ENCODE data around the gene GRP. TPM values are rescaled to one million over a fixed set of nuclear protein-coding genes. Genes with fewer than 3 reads are reported as not detected.

The GRP gene
- not detected for total RNA-seq
- 1 to 10 TPM in 2 of 8 donors, under 1 TPM in 2, not detected in 4; 0.23 to 6.1 (median 1.6) TPM for polyA plus RNA-seq (ENCODE audit: insufficient read depth in 1 of 8, insufficient read length in 8 of 8, low replicate concordance in 1 of 8)
- long read RNA-seq, donor 1, result 0 reads
- long read RNA-seq, donor 2, result 0 reads
- long read RNA-seq, donor 3, result 0 reads
- long read RNA-seq, donor 4, partial matches to known transcripts, result 0 of 1 reads
- long read RNA-seq, donor 4, other reads (novel, unspliced or antisense), result 0 of 1 reads
- long read RNA-seq, donor 5, result 0 reads
- long read RNA-seq, donor 6, result 0 reads
- long read RNA-seq, donor 7, result 0 reads
- long read RNA-seq, donor 8, result 0 reads
- long read RNA-seq, donor 9, result 0 reads
- long read RNA-seq, donor 10, result 0 reads
- long read RNA-seq, donor 11, result 0 reads

- no peak within 1 kb of the TSS for H3K4me3 ChIP-seq (ENCODE audit: low read length)
- H3K27ac ChIP-seq (ENCODE audit: low read length), result no peak within 1 kb of the TSS
- WGBS (ENCODE audit: insufficient coverage), result 1% methylated on average over 18 of the region's 29 CpGs
- peaks cover 52% of the 10 kb centered on the region for H3K27me3 ChIP-seq (ENCODE audit: control insufficient read depth, insufficient read depth, low read length)
- DNase-seq, result no peak
- peaks cover 8% of the 10 kb centered on the region for H3K4me1 ChIP-seq (ENCODE audit: control insufficient read depth, insufficient read depth, low read length)
- H3K9me3 ChIP-seq (replicated peaks; ENCODE audit: control insufficient read depth, low read depth, low read length), result no peaks in the 10 kb centered on the region
- H3K36me3 ChIP-seq (ENCODE audit: control insufficient read depth, insufficient read depth, low read length), result no peaks in the 10 kb centered on the region
Measured at GRCh38 chr18:59219672-59220163, at the start of gene GRP. Gene GRP (plus strand): TSS chr18:59220158. CDS start chr18:59220266, 108 bp downstream.

- Histone ChIP-seq H3K4me3 (ENCODE audit: low read length) (no peak overlapping the region), H3K27ac (ENCODE audit: low read length) (no peak overlapping the region), H3K9me3 (replicated peaks; ENCODE audit: control insufficient read depth, low read depth, low read length) (peaks cover 7% of the 10 kb centered on the region), H3K27me3 (ENCODE audit: control insufficient read depth, insufficient read depth, low read length) (no peaks in the 10 kb centered on the region), H3K4me1 (ENCODE audit: control insufficient read depth, insufficient read depth, low read length) (no peaks in the 10 kb centered on the region), H3K36me3 (ENCODE audit: control insufficient read depth, insufficient read depth, low read length) (no peaks in the 10 kb centered on the region)
- no peak for DNase-seq
- WGBS (ENCODE audit: insufficient coverage), result no CpG with 5 or more reads among the region's 2 CpGs
Measured at GRCh38 chr18:59172664-59173249, 47.2 kb upstream of the GRP start.

- DNase-seq, result no peak
- no peak overlapping the region for H3K4me3 ChIP-seq (ENCODE audit: low read length)
- WGBS (ENCODE audit: insufficient coverage), result no CpG with 5 or more reads among the region's 4 CpGs
- peaks cover 5% of the 10 kb centered on the region for H3K9me3 ChIP-seq (replicated peaks; ENCODE audit: control insufficient read depth, low read depth, low read length)
- no peaks in the 10 kb centered on the region for H3K4me1 ChIP-seq (ENCODE audit: control insufficient read depth, insufficient read depth, low read length)
- no peaks in the 10 kb centered on the region for H3K36me3 ChIP-seq (ENCODE audit: control insufficient read depth, insufficient read depth, low read length)
- no peak overlapping the region for H3K27ac ChIP-seq (ENCODE audit: low read length)
- no peaks in the 10 kb centered on the region for H3K27me3 ChIP-seq (ENCODE audit: control insufficient read depth, insufficient read depth, low read length)
Measured at GRCh38 chr18:59177485-59177884, 42.5 kb upstream of the GRP start.

GRCh38 chr18:59180150-59180845 lies 39.7 kb upstream of the GRP start:
- DNase-seq, result peak; percentile 9
- no peaks in the 10 kb centered on the region for H3K27me3 ChIP-seq (ENCODE audit: control insufficient read depth, insufficient read depth, low read length)
- 69% methylated on average over 4 of the region's 9 CpGs for WGBS (ENCODE audit: insufficient coverage)

GRCh38 chr18:59182673-59183072 lies 37.3 kb upstream of the GRP start:
- H3K27me3 ChIP-seq (ENCODE audit: control insufficient read depth, insufficient read depth, low read length), result no peaks in the 10 kb centered on the region
- WGBS (ENCODE audit: insufficient coverage), result no CpG with 5 or more reads among the region's 1 CpG

More at GRCh38 chr18:59180150-59180845, 39.7 kb upstream of the GRP start:
- H3K4me1 ChIP-seq (ENCODE audit: control insufficient read depth, insufficient read depth, low read length), result no peaks in the 10 kb centered on the region
- no peak overlapping the region for H3K27ac ChIP-seq (ENCODE audit: low read length)
- no peaks in the 10 kb centered on the region for H3K36me3 ChIP-seq (ENCODE audit: control insufficient read depth, insufficient read depth, low read length)
- H3K4me3 ChIP-seq (ENCODE audit: low read length), result no peak overlapping the region
- H3K9me3 ChIP-seq (replicated peaks; ENCODE audit: control insufficient read depth, low read depth, low read length), result no peaks in the 10 kb centered on the region

GRCh38 chr18:59189008-59189407 lies 30.9 kb upstream of the GRP start:
- H3K9me3 ChIP-seq (replicated peaks; ENCODE audit: control insufficient read depth, low read depth, low read length), result no peaks in the 10 kb centered on the region
- no peaks in the 10 kb centered on the region for H3K27me3 ChIP-seq (ENCODE audit: control insufficient read depth, insufficient read depth, low read length)
- H3K4me1 ChIP-seq (ENCODE audit: control insufficient read depth, insufficient read depth, low read length), result no peaks in the 10 kb centered on the region
- WGBS (ENCODE audit: insufficient coverage), result no CpG with 5 or more reads among the region's 2 CpGs
- DNase-seq, result no peak
- no peak overlapping the region for H3K4me3 ChIP-seq (ENCODE audit: low read length)
- no peaks in the 10 kb centered on the region for H3K36me3 ChIP-seq (ENCODE audit: control insufficient read depth, insufficient read depth, low read length)
- H3K27ac ChIP-seq (ENCODE audit: low read length), result no peak overlapping the region

More at GRCh38 chr18:59182673-59183072, 37.3 kb upstream of the GRP start:
- H3K27ac ChIP-seq (ENCODE audit: low read length), result no peak overlapping the region
- H3K4me1 ChIP-seq (ENCODE audit: control insufficient read depth, insufficient read depth, low read length), result no peaks in the 10 kb centered on the region
- H3K9me3 ChIP-seq (replicated peaks; ENCODE audit: control insufficient read depth, low read depth, low read length), result no peaks in the 10 kb centered on the region
- DNase-seq, result no peak
- H3K36me3 ChIP-seq (ENCODE audit: control insufficient read depth, insufficient read depth, low read length), result no peaks in the 10 kb centered on the region
- H3K4me3 ChIP-seq (ENCODE audit: low read length), result no peak overlapping the region

- Histone ChIP-seq H3K4me1 (ENCODE audit: control insufficient read depth, insufficient read depth, low read length) (no peaks in the 10 kb centered on the region), H3K4me3 (ENCODE audit: low read length) (no peak overlapping the region), H3K27ac (ENCODE audit: low read length) (no peak overlapping the region), H3K9me3 (replicated peaks; ENCODE audit: control insufficient read depth, low read depth, low read length) (no peaks in the 10 kb centered on the region), H3K36me3 (ENCODE audit: control insufficient read depth, insufficient read depth, low read length) (no peaks in the 10 kb centered on the region), H3K27me3 (ENCODE audit: control insufficient read depth, insufficient read depth, low read length) (no peaks in the 10 kb centered on the region)
- WGBS (ENCODE audit: insufficient coverage), result no CpG with 5 or more reads among the region's 1 CpG
- no peak for DNase-seq
Measured at GRCh38 chr18:59189746-59190145, 30.2 kb upstream of the GRP start.

GRCh38 chr18:59196161-59196725 lies 23.7 kb upstream of the GRP start:
- Histone ChIP-seq H3K36me3 (ENCODE audit: control insufficient read depth, insufficient read depth, low read length) (no peaks in the 10 kb centered on the region), H3K27me3 (ENCODE audit: control insufficient read depth, insufficient read depth, low read length) (peaks cover 6% of the 10 kb centered on the region), H3K9me3 (replicated peaks; ENCODE audit: control insufficient read depth, low read depth, low read length) (no peaks in the 10 kb centered on the region), H3K4me1 (ENCODE audit: control insufficient read depth, insufficient read depth, low read length) (no peaks in the 10 kb centered on the region), H3K27ac (ENCODE audit: low read length) (no peak overlapping the region), H3K4me3 (ENCODE audit: low read length) (no peak overlapping the region)
- DNase-seq, result no peak
- WGBS (ENCODE audit: insufficient coverage), result 72% methylated on average over 3 of the region's 4 CpGs

GRCh38 chr18:59197636-59198035 lies 22.3 kb upstream of the GRP start:
- H3K4me1 ChIP-seq (ENCODE audit: control insufficient read depth, insufficient read depth, low read length), result no peaks in the 10 kb centered on the region
- no peak overlapping the region for H3K27ac ChIP-seq (ENCODE audit: low read length)
- WGBS (ENCODE audit: insufficient coverage), result 60% methylated on average over 2 of the region's 2 CpGs
- no peaks in the 10 kb centered on the region for H3K36me3 ChIP-seq (ENCODE audit: control insufficient read depth, insufficient read depth, low read length)
- H3K9me3 ChIP-seq (replicated peaks; ENCODE audit: control insufficient read depth, low read depth, low read length), result no peaks in the 10 kb centered on the region
- H3K4me3 ChIP-seq (ENCODE audit: low read length), result no peak overlapping the region
- no peak for DNase-seq
- peaks cover 6% of the 10 kb centered on the region for H3K27me3 ChIP-seq (ENCODE audit: control insufficient read depth, insufficient read depth, low read length)

GRCh38 chr18:59198215-59198614 lies 21.7 kb upstream of the GRP start:
- DNase-seq, result no peak
- Histone ChIP-seq H3K9me3 (replicated peaks; ENCODE audit: control insufficient read depth, low read depth, low read length) (no peaks in the 10 kb centered on the region), H3K4me3 (ENCODE audit: low read length) (no peak overlapping the region), H3K27me3 (ENCODE audit: control insufficient read depth, insufficient read depth, low read length) (peaks cover 6% of the 10 kb centered on the region), H3K27ac (ENCODE audit: low read length) (no peak overlapping the region), H3K36me3 (ENCODE audit: control insufficient read depth, insufficient read depth, low read length) (no peaks in the 10 kb centered on the region), H3K4me1 (ENCODE audit: control insufficient read depth, insufficient read depth, low read length) (no peaks in the 10 kb centered on the region)
- 98% methylated on average over 4 of the region's 6 CpGs for WGBS (ENCODE audit: insufficient coverage)

Data from muscle of leg (tissue), 16 donors.